BLaER1 (cell line): Measurements from ENCODE around the gene SOCS7.

ENCODE experiments used
- H3K27ac ChIP-seq: shearing (Covaris generic); formaldehyde crosslinking; 2 replicates; pipeline ENCODE4 v1.8.1; 2022
- H3K27me3 ChIP-seq: shearing (Covaris generic); formaldehyde crosslinking; 2 replicates; pipeline ENCODE4 v1.8.1; 2022
- H3K36me3 ChIP-seq: shearing (Covaris generic); formaldehyde crosslinking; 2 replicates; pipeline ENCODE4 v1.8.1; 2022
- H3K4me1 ChIP-seq: shearing (Covaris generic); formaldehyde crosslinking; 2 replicates; pipeline ENCODE4 v1.8.1; 2022
- H3K4me2 ChIP-seq: shearing (Covaris generic); formaldehyde crosslinking; 2 replicates; pipeline ENCODE4 v1.8.1; 2022
- H3K4me3 ChIP-seq: shearing (Covaris generic); formaldehyde crosslinking; 2 replicates; pipeline ENCODE4 v1.8.1; 2022
- H3K9ac ChIP-seq: shearing (Covaris generic); formaldehyde crosslinking; 2 replicates; pipeline ENCODE4 v1.8.1; 2022
- H3K9me3 ChIP-seq: shearing (Covaris generic); formaldehyde crosslinking; 2 replicates; pipeline ENCODE4 v1.8.1; 2022
- H4K20me1 ChIP-seq: shearing (Covaris generic); formaldehyde crosslinking; 2 replicates; pipeline ENCODE4 v1.8.1; 2022
- Cebpa-rat ChIP-seq: shearing (Covaris generic); IDR thresholded peaks from 2 replicates; pipeline ENCODE4 v1.8.1; 2022

The SOCS7 gene

DNA sequence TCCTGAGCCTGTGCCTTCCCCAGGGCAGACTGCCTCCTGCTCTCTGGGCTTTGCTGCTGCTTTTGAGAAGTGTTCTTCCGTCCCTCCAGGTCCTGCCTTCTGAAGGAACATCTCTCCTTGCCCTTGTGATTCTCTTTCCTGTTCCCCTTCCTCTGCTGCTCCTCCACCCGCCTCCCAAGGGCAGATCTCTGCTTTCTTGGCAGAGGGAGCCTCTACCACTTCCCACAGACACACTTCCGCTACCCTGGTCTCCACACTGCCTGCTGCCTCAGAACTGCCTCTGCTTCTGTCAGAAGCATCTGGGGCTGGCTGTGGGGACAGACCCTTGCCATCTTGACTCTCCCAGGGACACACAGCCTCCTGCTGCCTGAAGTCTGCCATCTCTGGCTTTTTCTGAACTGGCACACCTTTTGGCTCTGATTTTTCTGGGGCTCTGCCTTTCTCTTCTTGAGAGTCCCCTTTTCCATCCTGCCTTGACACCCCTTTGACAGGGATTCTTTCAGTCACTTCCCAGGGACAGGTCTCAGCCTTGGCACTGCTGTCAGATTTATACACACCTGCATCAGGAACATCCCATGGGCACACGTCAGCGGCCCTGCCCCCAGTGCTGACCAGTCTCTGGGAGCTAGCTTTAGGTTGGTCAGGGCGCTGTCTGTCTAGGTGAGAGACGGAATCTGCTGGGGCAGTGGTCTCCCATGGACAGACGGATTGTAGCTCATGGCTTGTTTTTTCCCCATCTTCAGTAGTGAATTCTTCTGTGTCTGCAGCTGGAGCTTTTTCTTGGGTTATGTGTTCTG is 24.4 kb upstream of the SOCS7 start:
- H3K9me3 ChIP-seq, result no peaks in the 10 kb centered on the region
- H3K4me2 ChIP-seq, result peak overlapping the region; percentile 85
- peak overlapping the region; percentile 72 for H3K9ac ChIP-seq
- TF ChIP-seq Cebpa-rat, result no peak
- no peak overlapping the region for H3K4me3 ChIP-seq
- peak overlapping the region; percentile 81 for H3K27ac ChIP-seq
- H3K4me1 ChIP-seq, result peaks cover 91% of the 10 kb centered on the region
- H3K36me3 ChIP-seq, result peaks cover 16% of the 10 kb centered on the region
- no peaks in the 10 kb centered on the region for H3K27me3 ChIP-seq
- H4K20me1 ChIP-seq, result no peaks in the 10 kb centered on the region

- Histone ChIP-seq H3K4me3 (no peak overlapping the region), H3K36me3 (peaks cover 10% of the 10 kb centered on the region), H3K9ac (peak overlapping the region; percentile 72; the same call in 1 of the 2 replicates), H4K20me1 (no peaks in the 10 kb centered on the region), H3K4me1 (peaks cover 94% of the 10 kb centered on the region), H3K27me3 (no peaks in the 10 kb centered on the region), H3K27ac (peak overlapping the region; percentile 81; the same call in 1 of the 2 replicates), H3K4me2 (peak overlapping the region; percentile 85), H3K9me3 (no peaks in the 10 kb centered on the region)
- TF ChIP-seq Cebpa-rat, result no peak
Measured at GRCh38 chr17:38327936-38328335, 23.7 kb upstream of the SOCS7 start.

- Histone ChIP-seq H3K27ac (no peak overlapping the region), H3K36me3 (peaks cover 3% of the 10 kb centered on the region), H3K9me3 (no peaks in the 10 kb centered on the region), H3K4me1 (peaks cover 88% of the 10 kb centered on the region), H3K4me2 (peak overlapping the region; percentile 85), H4K20me1 (no peaks in the 10 kb centered on the region), H3K4me3 (no peak overlapping the region), H3K9ac (no peak overlapping the region), H3K27me3 (no peaks in the 10 kb centered on the region)
- no peak for TF ChIP-seq Cebpa-rat
Measured at GRCh38 chr17:38328620-38329019, 23.0 kb upstream of the SOCS7 start.

DNA sequence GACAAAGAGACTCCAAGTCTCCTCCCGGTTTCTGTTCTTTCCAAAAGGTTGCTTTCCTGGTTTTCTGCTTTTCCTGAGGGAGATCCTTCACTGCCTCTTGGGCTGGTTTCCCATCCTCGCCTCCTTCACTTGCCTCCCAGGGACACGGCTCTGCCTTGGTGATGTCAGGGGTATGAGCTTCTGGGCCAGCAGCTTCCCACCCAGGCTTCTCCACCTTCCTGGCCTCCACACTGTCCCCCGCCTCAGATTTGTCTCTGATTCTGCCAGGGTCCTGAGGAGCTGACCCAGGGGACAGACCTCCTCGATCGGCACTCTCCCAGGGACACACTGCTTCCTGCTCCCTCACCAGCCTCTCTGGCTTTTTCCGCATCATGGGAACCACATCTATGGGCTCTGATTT is 22.4 kb upstream of the SOCS7 start:
- no peak for TF ChIP-seq Cebpa-rat
- Histone ChIP-seq H3K27ac (no peak overlapping the region), H3K9ac (peak overlapping the region; percentile 47; the same call in 1 of the 2 replicates), H3K36me3 (no peaks in the 10 kb centered on the region), H3K4me3 (no peak overlapping the region), H3K9me3 (no peaks in the 10 kb centered on the region), H3K4me2 (peak overlapping the region; percentile 85), H3K4me1 (peaks cover 82% of the 10 kb centered on the region), H3K27me3 (no peaks in the 10 kb centered on the region), H4K20me1 (no peaks in the 10 kb centered on the region)

DNA sequence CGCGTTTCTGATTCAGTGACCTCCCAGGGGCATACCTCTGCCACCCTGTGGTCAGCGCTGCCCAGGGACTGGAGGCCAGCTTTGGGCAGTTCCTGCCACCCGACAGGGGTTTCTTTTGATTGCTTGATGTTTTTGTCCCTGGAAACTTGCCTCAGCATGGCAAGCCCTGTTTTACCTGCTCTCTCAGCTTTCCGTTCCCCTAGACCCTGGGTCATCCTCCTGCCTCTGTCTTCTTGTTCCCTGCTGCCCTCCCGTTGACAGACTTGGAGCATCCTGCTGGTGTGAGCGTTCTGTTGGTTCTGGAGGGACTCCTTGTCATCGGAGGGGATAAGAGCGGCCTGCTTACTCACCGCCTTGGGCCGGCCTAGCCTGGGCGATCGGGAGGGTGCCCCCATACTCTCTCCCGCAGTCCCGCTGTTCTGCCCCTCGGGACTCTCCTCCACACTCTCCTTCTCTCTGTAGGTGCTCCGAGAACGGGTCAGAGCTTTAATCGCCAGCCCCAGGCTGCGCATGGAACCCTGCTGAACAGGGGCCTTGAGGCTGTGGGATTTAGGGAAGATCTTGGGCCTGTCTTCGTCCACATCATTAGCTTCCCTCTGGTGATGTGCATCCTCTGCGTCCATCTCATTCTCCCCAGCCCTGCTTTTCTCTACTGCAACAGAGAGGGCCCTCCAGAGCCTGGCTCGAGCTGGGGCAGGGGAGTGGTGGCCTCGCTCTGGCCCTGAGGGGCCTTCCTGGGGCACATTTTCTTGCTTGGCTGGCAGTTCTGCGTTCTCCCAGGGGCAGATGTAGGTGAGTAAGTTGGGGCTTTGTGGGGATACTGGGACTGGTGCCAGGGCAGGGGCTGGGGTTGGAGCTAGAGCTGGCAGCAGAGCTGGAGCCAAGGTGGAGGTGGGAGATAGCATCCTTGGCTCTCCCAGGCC is 21.6 kb upstream of the SOCS7 start:
- no peak overlapping the region for H3K4me3 ChIP-seq
- TF ChIP-seq Cebpa-rat, result no peak
- no peak overlapping the region for H3K27ac ChIP-seq
- no peaks in the 10 kb centered on the region for H3K9me3 ChIP-seq
- peaks cover 74% of the 10 kb centered on the region for H3K4me1 ChIP-seq
- H3K4me2 ChIP-seq, result peak overlapping the region; percentile 85
- no peaks in the 10 kb centered on the region for H4K20me1 ChIP-seq
- peak overlapping the region; percentile 47; the same call in 1 of the 2 replicates for H3K9ac ChIP-seq
- no peaks in the 10 kb centered on the region for H3K27me3 ChIP-seq
- no peaks in the 10 kb centered on the region for H3K36me3 ChIP-seq

DNA sequence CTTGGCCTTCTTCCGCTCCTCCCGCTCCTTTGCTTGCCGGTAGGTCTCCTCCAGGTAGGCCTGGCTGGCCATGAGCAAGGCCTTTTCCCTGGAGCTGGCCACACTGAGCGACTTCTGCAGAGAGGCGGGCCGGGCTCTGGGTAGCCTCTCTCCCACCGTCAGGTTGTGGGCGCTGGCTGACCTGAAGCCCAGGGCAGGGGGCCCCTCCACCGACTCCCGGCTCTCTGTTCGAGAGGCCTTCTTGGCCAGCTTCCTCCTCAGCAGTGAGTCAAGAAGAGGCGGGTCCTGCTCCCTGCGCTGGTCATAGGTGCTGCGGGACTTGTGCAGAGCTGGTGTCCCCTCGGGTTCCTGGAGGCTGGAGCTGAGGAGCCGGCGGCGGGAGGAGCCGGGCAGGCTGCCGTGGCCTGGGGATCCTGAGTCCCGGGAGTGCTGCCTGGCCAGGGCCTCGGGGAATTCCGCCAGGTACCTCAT is 20.7 kb upstream of the SOCS7 start:
- no peak overlapping the region for H3K4me3 ChIP-seq
- 0 out of 2 replicates have a peak overlapping the region, but pooled peaks have one; percentile 4 for H3K27ac ChIP-seq
- H3K9me3 ChIP-seq, result no peaks in the 10 kb centered on the region
- H3K9ac ChIP-seq, result no peak overlapping the region
- H3K27me3 ChIP-seq, result no peaks in the 10 kb centered on the region
- H4K20me1 ChIP-seq, result no peaks in the 10 kb centered on the region
- H3K36me3 ChIP-seq, result no peaks in the 10 kb centered on the region
- no peak for TF ChIP-seq Cebpa-rat
- H3K4me1 ChIP-seq, result peaks cover 65% of the 10 kb centered on the region
- H3K4me2 ChIP-seq, result peak overlapping the region; percentile 85

DNA sequence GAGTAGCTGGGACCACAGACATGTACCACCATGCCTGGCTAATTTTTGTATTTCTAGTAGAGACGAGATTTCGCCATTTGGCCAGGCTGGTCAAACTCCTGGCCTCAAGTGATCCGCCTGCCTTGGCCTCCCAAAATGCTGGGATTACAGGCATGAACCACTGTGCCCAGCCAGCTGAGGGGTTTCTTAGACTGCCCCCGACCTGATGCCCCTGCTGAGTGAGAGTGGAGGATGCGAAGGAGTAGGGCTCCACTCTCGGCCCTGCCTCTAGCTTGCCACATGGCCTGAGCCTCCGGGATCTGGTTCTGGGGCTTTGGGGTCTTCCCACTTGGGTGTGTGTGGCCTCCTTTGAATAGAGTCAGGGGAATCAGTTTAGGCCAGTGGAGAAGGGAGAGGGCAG is 18.9 kb upstream of the SOCS7 start:
- TF ChIP-seq Cebpa-rat, result no peak
- Histone ChIP-seq H3K4me1 (peaks cover 47% of the 10 kb centered on the region), H3K9me3 (no peaks in the 10 kb centered on the region), H3K4me2 (no peak overlapping the region), H4K20me1 (no peaks in the 10 kb centered on the region), H3K9ac (no peak overlapping the region), H3K27ac (no peak overlapping the region), H3K27me3 (no peaks in the 10 kb centered on the region), H3K36me3 (no peaks in the 10 kb centered on the region), H3K4me3 (no peak overlapping the region)

GRCh38 chr17:38333635-38334295 is 17.9 kb upstream of the SOCS7 start:
- Histone ChIP-seq H3K4me1 (peaks cover 37% of the 10 kb centered on the region), H3K27me3 (no peaks in the 10 kb centered on the region), H3K4me3 (no peak overlapping the region), H3K36me3 (no peaks in the 10 kb centered on the region), H3K27ac (no peak overlapping the region), H4K20me1 (no peaks in the 10 kb centered on the region), H3K4me2 (no peak overlapping the region), H3K9me3 (no peaks in the 10 kb centered on the region), H3K9ac (no peak overlapping the region)
- TF ChIP-seq Cebpa-rat, result no peak

- Histone ChIP-seq H4K20me1 (no peaks in the 10 kb centered on the region), H3K9me3 (no peaks in the 10 kb centered on the region), H3K27me3 (no peaks in the 10 kb centered on the region), H3K4me1 (peaks cover 27% of the 10 kb centered on the region), H3K36me3 (no peaks in the 10 kb centered on the region), H3K4me2 (no peak overlapping the region), H3K9ac (no peak overlapping the region), H3K4me3 (no peak overlapping the region), H3K27ac (no peak overlapping the region)
- TF ChIP-seq Cebpa-rat, result no peak
Measured at GRCh38 chr17:38334480-38335364, 16.9 kb upstream of the SOCS7 start.
